Measurements from ENCODE around the gene CDKL2.
A peak's percentile ranks its signal among the peaks of the same experiment; 100 is the strongest.

The CDKL2 gene

DNA sequence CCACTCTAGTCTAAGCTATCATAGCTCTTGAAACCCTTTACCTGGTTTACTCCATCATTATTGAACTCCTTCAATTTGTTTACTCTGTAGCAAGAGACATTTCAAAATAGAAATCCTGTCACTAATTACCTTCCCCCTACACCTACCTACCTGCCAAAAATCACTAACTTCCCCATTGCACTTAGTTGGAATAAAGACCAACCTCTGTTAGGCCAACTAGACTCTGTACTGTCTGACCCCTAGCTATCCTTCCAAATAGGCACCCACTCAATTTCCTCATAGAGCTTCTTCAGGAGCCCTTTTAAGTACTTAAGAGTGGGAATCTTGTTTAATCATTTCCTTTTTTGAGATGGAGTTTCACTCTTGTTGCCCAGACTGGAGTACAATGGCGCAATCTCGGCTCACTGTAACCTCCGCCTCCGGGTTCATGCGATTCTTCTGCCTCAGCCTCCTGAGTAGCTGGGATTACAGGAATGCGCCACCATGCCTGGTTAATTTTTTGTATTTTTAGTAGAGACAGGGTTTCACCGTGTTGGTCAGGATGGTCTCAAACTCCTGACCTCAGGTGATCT lies 8.9 kb upstream of the CDKL2 start:
- TF ChIP-seq, protein P1, sequence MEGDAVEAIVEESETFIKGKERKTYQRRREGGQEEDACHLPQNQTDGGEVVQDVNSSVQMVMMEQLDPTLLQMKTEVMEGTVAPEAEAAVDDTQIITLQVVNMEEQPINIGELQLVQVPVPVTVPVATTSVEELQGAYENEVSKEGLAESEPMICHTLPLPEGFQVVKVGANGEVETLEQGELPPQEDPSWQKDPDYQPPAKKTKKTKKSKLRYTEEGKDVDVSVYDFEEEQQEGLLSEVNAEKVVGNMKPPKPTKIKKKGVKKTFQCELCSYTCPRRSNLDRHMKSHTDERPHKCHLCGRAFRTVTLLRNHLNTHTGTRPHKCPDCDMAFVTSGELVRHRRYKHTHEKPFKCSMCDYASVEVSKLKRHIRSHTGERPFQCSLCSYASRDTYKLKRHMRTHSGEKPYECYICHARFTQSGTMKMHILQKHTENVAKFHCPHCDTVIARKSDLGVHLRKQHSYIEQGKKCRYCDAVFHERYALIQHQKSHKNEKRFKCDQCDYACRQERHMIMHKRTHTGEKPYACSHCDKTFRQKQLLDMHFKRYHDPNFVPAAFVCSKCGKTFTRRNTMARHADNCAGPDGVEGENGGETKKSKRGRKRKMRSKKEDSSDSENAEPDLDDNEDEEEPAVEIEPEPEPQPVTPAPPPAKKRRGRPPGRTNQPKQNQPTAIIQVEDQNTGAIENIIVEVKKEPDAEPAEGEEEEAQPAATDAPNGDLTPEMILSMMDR (IDR thresholded peaks at IDR 0.05; ENCODE audit: low read length, missing control alignments) = no peak
- no peak for DNase-seq (ENCODE audit: low read depth)
- no peak overlapping the region for H3K4me3 ChIP-seq (replicated peaks; ENCODE audit: low read depth, low read length)

DNA sequence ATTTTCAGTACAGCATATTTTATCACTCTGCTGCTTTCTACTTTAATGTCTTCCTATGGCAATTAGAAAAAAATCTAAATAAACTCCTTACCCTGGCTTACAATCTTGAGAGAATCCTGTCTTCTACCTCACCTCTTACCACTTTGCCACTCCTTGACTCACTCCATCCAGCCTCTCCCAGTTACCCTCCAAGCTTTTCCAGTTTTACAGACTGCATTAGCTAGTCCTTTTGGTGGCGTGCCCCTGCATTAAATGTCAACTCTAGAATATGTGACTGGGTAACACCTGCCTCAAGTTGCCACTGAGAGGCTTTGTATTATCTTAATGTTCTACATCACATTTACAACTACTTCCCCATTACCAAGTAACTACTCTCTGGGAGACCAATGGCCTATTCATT lies 7.5 kb upstream of the CDKL2 start:
- DNase-seq (ENCODE audit: low read depth) = no peak
- no peak overlapping the region for H3K4me3 ChIP-seq (replicated peaks; ENCODE audit: low read depth, low read length)
- TF ChIP-seq, protein P1 (IDR thresholded peaks at IDR 0.05; ENCODE audit: low read length, missing control alignments) = no peak

DNA sequence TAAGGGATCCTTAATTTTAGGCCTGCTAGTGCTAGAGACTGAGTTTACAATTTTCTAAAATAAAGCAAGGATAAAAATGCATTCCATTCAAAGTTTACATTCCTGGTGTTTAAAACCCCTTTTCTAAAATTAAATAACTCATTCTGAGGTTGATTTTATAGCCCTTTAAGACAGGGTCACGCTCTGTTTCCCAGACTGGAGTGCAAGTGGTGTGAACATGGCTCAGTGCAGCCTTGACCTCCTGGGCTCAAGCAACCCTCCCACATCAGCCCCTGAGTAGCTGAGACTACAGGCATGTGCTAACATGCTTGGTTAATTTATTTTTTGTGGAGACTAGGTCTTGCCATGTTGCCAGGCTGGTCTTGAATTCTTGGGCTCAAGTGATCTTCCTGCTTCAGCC lies 6.8 kb upstream of the CDKL2 start:
- TF ChIP-seq, protein P1 (IDR thresholded peaks at IDR 0.05; ENCODE audit: low read length, missing control alignments) = no peak
- no peak overlapping the region for H3K4me3 ChIP-seq (replicated peaks; ENCODE audit: low read depth, low read length)
- DNase-seq (ENCODE audit: low read depth) = no peak

- H3K4me3 ChIP-seq (replicated peaks; ENCODE audit: low read depth, low read length) = no peak overlapping the region
- TF ChIP-seq, protein P1 (IDR thresholded peaks at IDR 0.05; ENCODE audit: low read length, missing control alignments) = no peak
- DNase-seq (ENCODE audit: low read depth) = peak; percentile 24
Measured at GRCh38 chr4:75634951-75635350, 4.6 kb upstream of the CDKL2 start.

DNA sequence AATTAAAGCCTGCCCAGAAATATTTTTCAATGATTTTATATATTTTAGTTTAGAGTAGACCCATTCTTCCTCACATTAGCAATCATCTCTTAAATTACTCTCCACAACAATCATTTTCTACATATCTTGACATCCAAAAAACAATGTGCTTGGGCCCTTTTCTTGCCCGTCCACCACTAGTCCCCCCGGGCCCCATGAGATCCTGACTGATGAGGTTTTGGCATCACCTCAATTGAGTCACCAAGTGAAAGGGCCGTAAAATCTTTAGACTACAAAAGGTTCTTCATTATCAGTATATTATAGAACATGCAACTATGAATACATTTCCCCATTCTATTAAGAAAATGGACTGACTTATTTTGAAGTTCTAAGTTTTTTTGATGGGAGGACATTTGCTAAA lies 4.0 kb upstream of the CDKL2 start:
- H3K4me3 ChIP-seq (replicated peaks; ENCODE audit: low read depth, low read length) = no peak overlapping the region
- TF ChIP-seq, protein P1 (IDR thresholded peaks at IDR 0.05; ENCODE audit: low read length, missing control alignments) = no peak
- DNase-seq (ENCODE audit: low read depth) = no peak

DNA sequence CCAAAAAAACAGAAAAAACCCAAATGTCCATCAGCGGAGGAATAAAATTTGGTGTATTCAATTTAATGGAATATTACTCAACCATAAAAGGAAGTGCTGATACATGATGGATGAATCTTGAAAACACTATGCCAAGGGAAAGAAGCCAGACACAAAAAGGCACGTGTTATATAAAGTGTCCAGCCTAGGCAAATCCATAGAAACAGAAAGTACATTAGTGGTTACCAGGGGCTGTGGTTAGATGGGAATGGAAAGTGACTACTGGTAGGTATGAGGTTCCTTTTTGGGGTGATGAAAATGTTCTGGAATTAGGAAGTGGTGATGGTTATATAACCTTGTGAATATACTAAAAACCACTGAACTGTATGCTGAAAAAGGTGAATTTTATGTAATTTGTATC lies 3.5 kb upstream of the CDKL2 start:
- H3K4me3 ChIP-seq (replicated peaks; ENCODE audit: low read depth, low read length) = no peak overlapping the region
- TF ChIP-seq, protein P1 (IDR thresholded peaks at IDR 0.05; ENCODE audit: low read length, missing control alignments) = no peak
- peak; percentile 29 for DNase-seq (ENCODE audit: low read depth)

DNA sequence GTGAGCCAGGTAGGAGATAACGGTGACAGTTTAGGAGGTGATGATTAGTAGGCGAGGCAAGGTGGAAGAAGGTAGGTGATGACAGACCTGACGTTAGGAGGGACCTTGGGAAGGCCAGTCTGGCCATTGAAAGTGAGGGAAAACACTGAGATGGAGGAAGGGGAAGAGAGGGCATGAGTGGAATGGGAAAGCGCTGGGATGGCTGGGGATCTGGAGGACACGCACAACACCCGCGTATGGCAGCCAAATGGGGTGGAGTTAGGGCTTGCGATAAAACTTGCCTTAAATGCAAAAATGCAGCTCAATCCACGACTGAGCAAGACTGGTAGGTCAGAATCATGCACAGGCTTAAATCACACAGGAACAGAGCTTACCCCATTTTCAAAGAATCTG lies 605 bp upstream of the CDKL2 start:
- DNase-seq (ENCODE audit: low read depth) = no peak
- TF ChIP-seq, protein P1 (IDR thresholded peaks at IDR 0.05; ENCODE audit: low read length, missing control alignments) = no peak
- H3K4me3 ChIP-seq (replicated peaks; ENCODE audit: low read depth, low read length) = peak overlapping the region; percentile 65

Measured in fibroblast of pulmonary artery (primary cell).